Measurements from ENCODE around the gene CGREF1. TPM values are rescaled to one million over a fixed set of nuclear protein-coding genes. Genes with fewer than 3 reads are reported as not detected.

The CGREF1 gene
- total and polyA plus RNA-seq, 2 donors (not counting 1 experiment from before 2014, with no cell fraction given), result 1.5 to 2.3 TPM

GRCh38 chr2:27096748-27097297, 22.1 kb downstream of the CGREF1 start:
- no peaks in the 10 kb centered on the region for H3K9me3 ChIP-seq (ENCODE audit: control insufficient read depth, insufficient read depth, low read depth, low read length)
- H3K27ac ChIP-seq (ENCODE audit: insufficient read depth, low read length), result no peak overlapping the region
- no peak overlapping the region for H2AFZ ChIP-seq (ENCODE audit: low read length)

DNA sequence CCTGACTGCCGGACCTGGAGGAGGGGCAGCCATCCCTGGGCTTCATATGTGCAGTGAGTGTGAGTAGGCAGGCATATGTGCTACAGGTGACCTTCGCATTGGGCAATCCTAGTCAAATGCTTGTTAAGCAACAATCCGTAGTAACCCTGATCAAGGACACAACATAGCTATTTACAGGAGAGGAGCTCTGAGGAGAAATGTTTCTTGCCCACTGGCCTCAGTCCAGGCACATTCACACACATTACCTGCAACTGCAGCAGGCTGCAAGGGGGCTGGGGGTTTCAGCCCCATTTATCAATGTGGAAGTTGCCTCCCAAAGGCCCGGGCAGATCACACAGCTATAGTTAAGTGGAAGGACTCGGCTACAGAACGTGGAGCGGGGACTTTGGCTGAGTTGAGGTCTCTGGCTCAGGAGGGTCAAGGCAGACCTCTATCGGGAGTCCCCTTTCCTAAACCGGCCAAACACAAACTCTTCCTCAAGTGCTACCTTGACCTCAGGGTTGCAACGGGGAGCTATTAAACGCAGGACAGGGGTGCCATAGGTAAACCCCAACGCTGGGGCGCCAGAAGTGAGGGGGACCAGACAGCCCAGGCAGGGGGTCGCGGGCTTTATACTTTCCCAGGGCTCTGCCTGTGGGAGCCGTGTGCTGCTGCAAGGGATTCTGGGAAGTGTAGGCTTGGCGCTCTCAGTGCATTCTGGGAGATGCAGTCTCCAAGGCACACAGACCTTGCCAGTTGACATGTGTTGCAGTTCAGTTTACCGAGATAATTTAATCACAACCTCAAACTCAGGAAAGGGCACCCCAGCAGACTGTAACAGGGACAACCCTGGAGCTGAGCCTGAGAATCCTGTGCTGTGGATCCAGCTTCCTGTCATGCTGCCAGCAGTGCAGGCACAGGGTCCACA, 22.9 kb downstream of the CGREF1 start:
- H3K27ac ChIP-seq (ENCODE audit: insufficient read depth, low read length), result no peak overlapping the region
- peak overlapping the region in 2 of 4 experiments; percentile 34 to 38 for H3K4me3 ChIP-seq (replicated peaks in 1 of 4; ENCODE audit: control extremely low read depth in 1 of 4, insufficient read depth in 1 of 4, low read depth in 3 of 4, low read length in 4 of 4)

More at GRCh38 chr2:27096748-27097297, 22.1 kb downstream of the CGREF1 start:
- DNase-seq (ENCODE audit: low read depth in 2 of 2), result no peak
- TF ChIP-seq EZH2 (IDR thresholded peaks at IDR 0.05; ENCODE audit: low read length, missing control alignments), result no peak
- TF ChIP-seq CTCF (conservative IDR thresholded peaks at IDR 0.05 in 1 of 2, IDR thresholded peaks at IDR 0.05 in 1 of 2; ENCODE audit: low read depth in 1 of 2, low read length in 2 of 2), result no peak
- no peaks in the 10 kb centered on the region for H3K36me3 ChIP-seq (ENCODE audit: control insufficient read depth, insufficient read depth, low read length)
- H4K20me1 ChIP-seq (ENCODE audit: control insufficient read depth, extremely low read depth, insufficient read depth, low read length), result no peaks in the 10 kb centered on the region
- H3K4me1 ChIP-seq (ENCODE audit: control insufficient read depth, extremely low read depth, insufficient read depth, low read length), result no peaks in the 10 kb centered on the region
- H3K27me3 ChIP-seq (ENCODE audit: control insufficient read depth, insufficient read depth, low read length), result no peaks in the 10 kb centered on the region
- H3K9ac ChIP-seq (ENCODE audit: insufficient read depth, low read length), result no peak overlapping the region
- H3K4me3 ChIP-seq (replicated peaks in 1 of 4; ENCODE audit: control extremely low read depth in 1 of 4, insufficient read depth in 1 of 4, low read depth in 3 of 4, low read length in 4 of 4), result no peak overlapping the region
- no peak overlapping the region for H3K4me2 ChIP-seq (ENCODE audit: extremely low read depth, insufficient read depth, low read length)
- no peaks in the 10 kb centered on the region for H3K79me2 ChIP-seq (ENCODE audit: control insufficient read depth, insufficient read depth, low read length)

More for the DNA sequence above, 22.9 kb downstream of the CGREF1 start:
- Histone ChIP-seq H4K20me1 (ENCODE audit: control insufficient read depth, extremely low read depth, insufficient read depth, low read length) (no peaks in the 10 kb centered on the region), H3K4me2 (ENCODE audit: extremely low read depth, insufficient read depth, low read length) (peak overlapping the region; percentile 44), H3K4me1 (ENCODE audit: control insufficient read depth, extremely low read depth, insufficient read depth, low read length) (no peaks in the 10 kb centered on the region), H3K79me2 (ENCODE audit: control insufficient read depth, insufficient read depth, low read length) (no peaks in the 10 kb centered on the region), H3K9me3 (ENCODE audit: control insufficient read depth, insufficient read depth, low read depth, low read length) (no peaks in the 10 kb centered on the region), H2AFZ (ENCODE audit: low read length) (peak overlapping the region; percentile 37), H3K9ac (ENCODE audit: insufficient read depth, low read length) (no peak overlapping the region), H3K36me3 (ENCODE audit: control insufficient read depth, insufficient read depth, low read length) (no peaks in the 10 kb centered on the region), H3K27me3 (ENCODE audit: control insufficient read depth, insufficient read depth, low read length) (no peaks in the 10 kb centered on the region)
- TF ChIP-seq CTCF (conservative IDR thresholded peaks at IDR 0.05 in 1 of 2, IDR thresholded peaks at IDR 0.05 in 1 of 2; ENCODE audit: low read depth in 1 of 2, low read length in 2 of 2) (no peak), EZH2 (IDR thresholded peaks at IDR 0.05; ENCODE audit: low read length, missing control alignments) (no peak)
- DNase-seq (ENCODE audit: low read depth in 2 of 2), result peak; percentile 42 to 63
